GM19238 (cell line): Measurements from ENCODE around the gene ZDHHC8.
A peak's percentile ranks its signal among the peaks of the same experiment; 100 is the strongest.

Experiments used
- DNase-seq: peaks from one replicate; pipeline ENCODE4 v3.0.0; 2011; ENCODE audit warnings: low spot score; ENCODE audit not compliant: insufficient read length

ZDHHC8 gene

GRCh38 chr22:20131597-20131858, at the start of gene ZDHHC8:
Gene ZDHHC8 (plus strand): TSS chr22:20131804. CDS start chr22:20131948, 144 bp downstream.
- peak; percentile 73 for DNase-seq

- DNase-seq, result no peak
Observed at GRCh38 chr22:20083157-20083890, 48.3 kb upstream of the ZDHHC8 start.

- no peak for DNase-seq
Observed at GRCh38 chr22:20083891-20084546, 47.6 kb upstream of the ZDHHC8 start.

- DNase-seq, result no peak
Observed at GRCh38 chr22:20084547-20085413, 46.8 kb upstream of the ZDHHC8 start.

- DNase-seq, result no peak
Observed at GRCh38 chr22:20085651-20086050, 46.0 kb upstream of the ZDHHC8 start.

DNA sequence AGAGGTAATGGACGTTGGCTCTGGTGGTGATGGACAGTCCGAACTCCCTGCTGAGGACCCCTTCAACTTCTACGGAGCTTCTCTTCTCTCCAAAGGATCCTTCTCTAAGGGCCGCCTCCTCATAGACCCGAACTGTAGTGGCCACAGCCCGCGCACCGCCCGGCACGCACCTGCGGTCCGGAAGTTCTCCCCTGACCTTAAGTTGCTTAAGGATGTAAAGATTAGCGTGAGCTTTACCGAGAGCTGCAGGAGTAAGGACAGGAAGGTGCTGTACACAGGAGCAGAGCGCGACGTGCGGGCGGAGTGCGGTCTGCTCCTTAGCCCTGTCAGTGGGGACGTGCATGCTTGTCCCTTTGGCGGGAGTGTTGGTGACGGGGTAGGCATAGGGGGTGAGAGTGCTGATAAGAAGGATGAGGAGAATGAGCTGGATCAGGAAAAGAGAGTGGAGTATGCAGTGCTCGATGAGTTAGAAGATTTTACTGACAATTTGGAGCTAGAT, 45.5 kb upstream of the ZDHHC8 start:
- no peak for DNase-seq

DNA sequence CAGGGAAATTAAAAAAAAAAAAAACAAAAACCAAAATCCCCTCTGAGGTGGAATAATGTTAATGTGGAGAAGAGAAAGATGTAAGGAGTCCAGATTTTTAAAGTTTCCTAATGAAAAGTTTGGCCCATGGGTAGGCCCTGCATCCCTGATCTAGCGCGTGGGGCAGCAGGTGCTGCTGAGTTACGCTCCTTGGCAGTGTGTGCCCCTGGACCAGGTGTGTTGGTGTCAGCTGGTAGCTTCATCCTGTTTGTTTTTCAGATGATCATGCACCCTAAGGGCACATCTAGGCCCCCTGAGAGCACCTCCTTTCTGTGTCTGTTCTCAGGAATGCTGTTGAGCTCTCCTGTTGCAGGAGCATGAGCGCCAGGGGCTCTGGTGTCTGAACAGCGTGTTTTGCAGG, 44.8 kb upstream of the ZDHHC8 start:
- DNase-seq, result no peak

DNA sequence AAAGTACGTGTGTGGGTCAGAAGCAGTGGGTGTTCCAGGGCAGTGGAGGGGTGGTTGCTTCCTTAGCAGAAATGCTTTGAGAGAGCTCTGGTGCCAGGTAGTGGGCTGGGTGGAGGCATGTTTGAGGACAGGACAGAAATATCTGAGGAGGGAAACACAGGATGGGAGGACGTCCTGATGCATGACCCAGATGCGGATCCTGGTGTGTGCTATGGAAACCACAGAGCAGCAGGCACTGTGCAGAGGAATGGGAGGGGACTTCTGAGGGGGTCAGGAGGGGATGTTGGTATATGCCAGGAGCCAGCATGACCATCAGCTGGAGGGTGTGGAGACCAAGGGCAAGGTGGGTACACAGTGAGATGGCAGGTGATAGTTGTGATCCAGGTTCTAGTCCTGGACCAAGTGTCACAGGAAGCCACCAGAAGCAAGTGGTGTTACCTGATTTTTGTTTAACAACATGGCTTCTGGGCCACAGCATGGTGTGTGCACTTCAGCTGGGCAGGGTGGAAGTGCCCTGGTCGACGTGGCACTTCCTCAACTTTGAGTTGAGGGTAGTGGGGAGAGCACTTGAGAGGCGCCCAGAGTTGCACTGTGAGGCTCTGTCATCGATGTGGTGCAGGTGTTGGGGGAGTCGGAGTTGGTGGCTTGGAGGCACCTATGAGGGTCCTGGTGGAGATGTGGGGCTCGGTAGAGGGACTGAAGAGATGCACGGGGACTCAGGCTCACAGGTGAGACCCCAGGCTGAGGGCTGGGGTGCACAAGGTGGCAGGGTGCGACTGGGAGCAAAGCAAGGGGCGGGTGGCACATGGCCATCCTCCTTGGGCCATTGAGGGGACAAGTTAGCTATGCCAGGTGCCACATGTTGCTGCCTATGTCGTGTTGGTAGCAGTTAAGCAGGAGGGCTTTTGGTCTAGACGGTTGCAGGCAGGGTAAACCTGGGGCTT, 44.0 kb upstream of the ZDHHC8 start:
- DNase-seq, result no peak

GRCh38 chr22:20088263-20088648, 43.3 kb upstream of the ZDHHC8 start:
- DNase-seq, result no peak

- no peak for DNase-seq
Observed at GRCh38 chr22:20089226-20089976, 42.2 kb upstream of the ZDHHC8 start.

DNA sequence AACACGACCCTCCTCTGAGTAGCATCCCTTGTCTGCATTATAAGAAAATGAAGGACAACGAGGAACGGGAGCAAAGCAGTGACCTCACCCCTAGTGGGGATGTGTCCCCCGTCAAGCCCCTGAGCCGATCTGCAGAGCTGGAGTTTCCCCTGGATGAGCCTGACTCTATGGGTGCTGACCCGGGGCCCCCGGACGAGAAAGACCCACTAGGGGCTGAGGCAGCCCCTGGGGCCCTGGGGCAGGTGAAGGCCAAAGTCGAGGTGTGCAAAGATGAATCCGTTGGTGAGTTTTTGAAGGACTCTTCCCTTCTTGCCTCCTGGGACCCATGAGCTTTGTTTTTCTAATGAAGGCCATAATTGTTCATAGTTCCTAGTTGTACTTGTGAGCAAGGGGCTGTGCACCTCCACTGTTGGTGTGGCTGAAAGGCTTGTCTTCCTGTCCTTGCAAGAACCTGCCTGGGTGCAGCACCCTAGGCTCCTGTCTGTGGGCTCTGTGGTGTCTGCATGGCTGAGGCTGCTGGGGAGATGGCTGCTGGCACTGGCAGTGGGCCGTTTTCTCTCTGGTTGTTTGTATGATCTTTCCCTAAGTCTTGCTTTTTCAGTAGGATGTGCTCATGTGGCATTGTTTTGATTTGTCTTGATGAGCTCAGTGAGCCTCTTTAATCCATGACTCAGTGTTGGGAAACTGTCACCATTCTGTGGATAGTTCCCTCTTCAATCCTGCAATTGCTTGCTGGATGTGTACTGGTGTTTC, 41.5 kb upstream of the ZDHHC8 start:
- DNase-seq, result no peak

GRCh38 chr22:20090730-20091240, 40.8 kb upstream of the ZDHHC8 start:
- no peak for DNase-seq

DNA sequence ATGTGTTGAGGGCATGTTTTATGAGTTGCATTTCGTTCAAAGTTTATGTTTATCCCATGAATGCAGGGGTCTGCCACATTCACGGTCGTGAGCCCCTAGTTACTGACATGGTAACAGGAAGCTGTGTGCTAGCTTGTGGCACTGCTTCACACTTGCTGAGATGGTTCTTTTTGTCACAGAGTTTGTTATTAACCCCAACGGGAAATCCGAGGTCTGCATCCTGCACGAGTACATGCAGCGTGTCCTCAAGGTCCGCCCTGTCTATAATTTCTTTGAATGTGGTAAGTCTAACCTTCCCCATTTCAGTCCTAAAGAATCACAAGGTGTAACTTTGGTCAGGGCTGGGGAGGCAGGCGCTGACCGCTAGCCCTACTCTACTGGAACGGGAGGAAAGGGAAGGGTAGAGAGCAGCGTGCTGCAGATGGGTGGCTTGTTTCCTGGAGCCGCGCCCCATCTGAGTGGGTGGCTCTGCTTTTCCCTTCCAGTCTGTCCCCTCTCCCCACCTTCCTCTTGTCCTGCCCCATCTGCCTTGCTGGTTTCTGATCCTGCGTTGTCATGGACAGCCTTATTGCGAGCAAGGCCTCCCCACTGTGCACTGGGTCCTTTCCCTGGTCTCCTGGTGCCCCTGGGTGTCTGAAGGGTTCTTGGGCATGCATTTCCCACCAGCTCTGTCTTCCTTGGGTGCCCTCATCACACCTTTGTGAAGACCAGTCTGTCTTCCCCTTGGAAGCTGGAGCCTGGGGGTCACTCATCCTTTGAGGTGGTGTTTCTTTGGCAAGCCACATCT, 39.7 kb upstream of the ZDHHC8 start:
- DNase-seq, result no peak

DNA sequence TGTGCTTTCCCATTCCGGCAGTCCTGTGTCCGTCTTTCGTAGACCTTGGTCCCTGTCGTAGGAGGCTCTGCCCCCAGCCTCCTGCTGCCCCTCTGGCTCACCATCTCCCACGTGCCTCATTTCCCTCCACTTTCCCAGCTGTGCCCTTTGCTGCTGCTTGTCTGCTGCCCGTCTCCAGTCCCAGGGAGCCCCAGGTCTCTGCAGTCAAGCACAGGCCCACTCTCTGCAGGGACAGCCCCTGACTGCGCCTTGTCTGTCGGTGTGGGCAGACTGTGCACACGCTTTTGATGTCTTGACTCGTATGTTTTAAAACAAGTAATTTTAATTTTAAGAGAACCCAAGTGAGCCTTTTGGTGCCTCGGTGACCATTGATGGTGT, 39.1 kb upstream of the ZDHHC8 start:
- no peak for DNase-seq

DNA sequence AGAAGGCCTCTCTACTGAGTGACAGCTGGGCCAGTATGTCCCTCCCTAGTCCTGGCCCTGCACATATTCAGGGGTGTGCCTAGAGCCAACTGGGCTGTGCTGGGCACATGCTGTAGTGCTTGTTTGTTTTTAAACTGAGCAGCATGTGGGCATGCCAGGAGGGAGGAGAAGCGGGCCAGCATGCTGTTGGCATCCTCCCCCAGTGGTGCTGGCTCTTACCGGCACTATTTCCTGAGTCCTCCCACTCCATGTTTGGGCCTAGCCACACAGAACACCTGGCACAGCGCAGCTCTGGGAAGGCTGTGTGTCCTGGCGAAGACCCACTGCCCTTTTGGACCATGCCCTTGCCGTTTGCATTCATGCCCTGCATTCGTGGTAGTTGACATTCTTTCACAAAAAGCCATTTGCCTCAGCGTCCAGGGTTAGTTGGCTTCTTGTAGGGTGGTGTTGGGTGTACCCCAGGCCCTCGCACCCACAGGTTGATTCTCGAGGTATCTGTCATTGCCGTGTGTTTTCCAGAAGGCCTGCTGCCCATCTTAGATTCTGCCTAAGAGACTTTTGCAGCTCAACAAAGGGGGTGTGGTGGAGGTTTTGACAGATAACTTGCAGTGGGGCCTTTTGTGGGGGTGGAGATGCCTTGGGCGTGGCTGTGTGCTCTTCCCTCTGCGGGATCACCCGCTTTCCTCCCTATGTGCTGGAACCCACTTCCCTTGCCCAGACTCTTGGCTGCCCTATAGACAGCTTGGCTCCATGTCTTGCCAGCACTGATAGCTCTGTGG, 38.0 kb upstream of the ZDHHC8 start:
- DNase-seq, result no peak

- no peak for DNase-seq
Observed at GRCh38 chr22:20094197-20094807, 37.3 kb upstream of the ZDHHC8 start.

- no peak for DNase-seq
Observed at GRCh38 chr22:20095521-20095920, 36.1 kb upstream of the ZDHHC8 start.
